Neural cell (in vitro differentiated cells): ENCODE measurements around the gene PTPRN2.

ENCODE experiments used
- EZH2 ChIP-seq: fragments of 200-600, 300-800 bp; shearing (Covaris generic), sonication (generic); IDR thresholded peaks from 2 replicates; pipeline ENCODE4 v1.6.1; 2014; ENCODE audit warnings: antibody characterized with exemption, low read length, borderline replicate concordance, mild to moderate bottlenecking; ENCODE audit not compliant: insufficient read depth, poor library complexity, severe bottlenecking
- TAF1 ChIP-seq: IDR thresholded peaks from 2 replicates; pipeline ENCODE4 v1.6.1; 2012; ENCODE audit warnings: low read depth

- TF ChIP-seq TAF1: no peak
- TF ChIP-seq EZH2: no peak
Observed at GRCh38 chr7:158322616-158323530, 264.8 kb downstream of the PTPRN2 start.
